Osteoblast (primary cell): ENCODE measurements around the gene NR1H4. TPM values are rescaled to one million over a fixed set of nuclear protein-coding genes. Genes with fewer than 3 reads are reported as not detected.

Experiments
- DNase-seq: peaks from one replicate; pipeline ENCODE4 v3.0.0; 2011; ENCODE audit warnings: low spot score, mixed read lengths; ENCODE audit not compliant: insufficient read length; ENCODE audit errors: missing footprints
- H2AFZ ChIP-seq: 2 replicates; pipeline ENCODE4 v1.6.0; 2011; ENCODE audit warnings: mild to moderate bottlenecking, low read length
- H3K27ac ChIP-seq: 2 replicates; pipeline ENCODE4 v1.5.1; 2011; ENCODE audit warnings: mild to moderate bottlenecking, low read depth, low read length, moderate library complexity
- H3K27me3 ChIP-seq: 2 replicates; pipeline ENCODE4 v1.6.0; 2012; ENCODE audit warnings: mild to moderate bottlenecking, control low read depth, inconsistent platforms, low read length, moderate library complexity; ENCODE audit not compliant: insufficient read depth
- H3K36me3 ChIP-seq: 2 replicates; pipeline ENCODE4 v1.5.1; 2011; ENCODE audit warnings: mild to moderate bottlenecking, low read length, control low read depth, moderate library complexity; ENCODE audit not compliant: insufficient read depth
- H3K4me1 ChIP-seq: 2 replicates; pipeline ENCODE4 v1.5.1; 2011; ENCODE audit warnings: mild to moderate bottlenecking, low read length, control low read depth, moderate library complexity; ENCODE audit not compliant: insufficient read depth
- H3K4me2 ChIP-seq: 2 replicates; pipeline ENCODE4 v1.6.0; 2011; ENCODE audit warnings: mild to moderate bottlenecking, low read length; ENCODE audit not compliant: insufficient read depth
- H3K4me3 ChIP-seq: fragments of 200-600 bp; sonication (generic); 3 replicates; pipeline ENCODE4 v1.5.1; 2012; ENCODE audit warnings: mild to moderate bottlenecking, low read length, inconsistent platforms; ENCODE audit not compliant: insufficient read depth
- H3K79me2 ChIP-seq: 2 replicates; pipeline ENCODE4 v1.6.0; 2012; ENCODE audit warnings: mild to moderate bottlenecking, low read length, control low read depth, inconsistent platforms; ENCODE audit not compliant: insufficient read depth
- H3K9me3 ChIP-seq: 2 replicates; pipeline ENCODE4 v1.5.1; 2011; ENCODE audit warnings: low read depth, low read length, control low read depth
- H4K20me1 ChIP-seq: 2 replicates; pipeline ENCODE4 v1.6.0; 2012; ENCODE audit warnings: mild to moderate bottlenecking, low read length, control low read depth; ENCODE audit not compliant: insufficient read depth
- total RNA-seq: library from RNA; depleted of rRNA; stranded (reverse); fragments of >200 nt; gene quantifications from 2 replicates; pipeline ENCODE4 v1.2.3, GENCODE V29; 2012
- TF ChIP-seq, protein P1 (sequence below): IDR thresholded peaks from 2 replicates; pipeline ENCODE4 v1.5.1; 2011; ENCODE audit warnings: mild to moderate bottlenecking, low read depth, low read length, moderate library complexity; ENCODE audit errors: extremely low read depth

NR1H4 gene
- total RNA-seq, 1 donor: not detected

- Histone ChIP-seq H3K79me2 (no peaks in the 10 kb centered on the region), H3K9me3 (no peaks in the 10 kb centered on the region), H2AFZ (no peak overlapping the region), H3K4me3 (no peak overlapping the region), H3K27me3 (no peaks in the 10 kb centered on the region), H3K36me3 (no peaks in the 10 kb centered on the region), H3K4me2 (no peak overlapping the region), H4K20me1 (no peaks in the 10 kb centered on the region), H3K4me1 (no peaks in the 10 kb centered on the region), H3K27ac (no peak overlapping the region)
- TF ChIP-seq, protein P1, sequence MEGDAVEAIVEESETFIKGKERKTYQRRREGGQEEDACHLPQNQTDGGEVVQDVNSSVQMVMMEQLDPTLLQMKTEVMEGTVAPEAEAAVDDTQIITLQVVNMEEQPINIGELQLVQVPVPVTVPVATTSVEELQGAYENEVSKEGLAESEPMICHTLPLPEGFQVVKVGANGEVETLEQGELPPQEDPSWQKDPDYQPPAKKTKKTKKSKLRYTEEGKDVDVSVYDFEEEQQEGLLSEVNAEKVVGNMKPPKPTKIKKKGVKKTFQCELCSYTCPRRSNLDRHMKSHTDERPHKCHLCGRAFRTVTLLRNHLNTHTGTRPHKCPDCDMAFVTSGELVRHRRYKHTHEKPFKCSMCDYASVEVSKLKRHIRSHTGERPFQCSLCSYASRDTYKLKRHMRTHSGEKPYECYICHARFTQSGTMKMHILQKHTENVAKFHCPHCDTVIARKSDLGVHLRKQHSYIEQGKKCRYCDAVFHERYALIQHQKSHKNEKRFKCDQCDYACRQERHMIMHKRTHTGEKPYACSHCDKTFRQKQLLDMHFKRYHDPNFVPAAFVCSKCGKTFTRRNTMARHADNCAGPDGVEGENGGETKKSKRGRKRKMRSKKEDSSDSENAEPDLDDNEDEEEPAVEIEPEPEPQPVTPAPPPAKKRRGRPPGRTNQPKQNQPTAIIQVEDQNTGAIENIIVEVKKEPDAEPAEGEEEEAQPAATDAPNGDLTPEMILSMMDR: no peak
- no peak for DNase-seq
Measured at GRCh38 chr12:100491104-100491503, 17.4 kb downstream of the NR1H4 start.

DNA sequence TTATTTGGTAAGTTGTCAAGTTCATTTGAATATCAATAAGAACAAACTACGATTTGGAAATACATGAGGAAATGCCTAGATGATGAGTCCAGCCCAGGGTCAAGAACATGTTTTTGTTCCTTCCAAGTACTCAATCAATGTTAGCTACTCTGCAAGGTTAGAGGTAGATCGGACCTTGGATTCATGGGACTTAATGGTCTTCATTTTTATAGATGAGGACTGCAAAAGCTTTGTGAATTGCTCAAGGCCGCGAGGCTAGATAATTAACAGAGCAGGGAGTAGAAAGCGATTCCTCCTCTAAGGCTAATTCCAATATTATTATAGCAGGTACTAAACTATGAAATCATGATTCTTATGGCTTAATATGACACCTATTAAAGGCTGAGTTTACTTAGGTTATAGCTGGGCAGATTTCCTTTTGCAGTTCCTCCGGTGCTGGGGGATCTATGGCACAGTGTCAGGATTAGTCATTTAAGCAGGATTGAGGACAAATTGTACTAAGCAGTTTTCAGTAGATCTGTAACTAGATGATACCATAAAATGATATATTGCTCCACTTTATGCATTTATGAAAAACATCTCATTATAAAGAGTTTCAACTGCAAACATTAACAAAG lies 19.8 kb downstream of the NR1H4 start:
- TF ChIP-seq, protein P1: no peak
- no peak for DNase-seq
- H3K9me3 ChIP-seq: no peaks in the 10 kb centered on the region
- no peaks in the 10 kb centered on the region for H3K79me2 ChIP-seq
- H3K4me3 ChIP-seq: no peak overlapping the region
- no peaks in the 10 kb centered on the region for H4K20me1 ChIP-seq
- no peak overlapping the region for H3K4me2 ChIP-seq
- H3K36me3 ChIP-seq: no peaks in the 10 kb centered on the region
- no peak overlapping the region for H2AFZ ChIP-seq
- no peaks in the 10 kb centered on the region for H3K4me1 ChIP-seq
- H3K27ac ChIP-seq: no peak overlapping the region
- no peaks in the 10 kb centered on the region for H3K27me3 ChIP-seq

- TF ChIP-seq, protein P1: no peak
- DNase-seq: no peak
- Histone ChIP-seq H3K4me2 (no peak overlapping the region), H2AFZ (no peak overlapping the region), H3K79me2 (no peaks in the 10 kb centered on the region), H3K9me3 (no peaks in the 10 kb centered on the region), H3K36me3 (no peaks in the 10 kb centered on the region), H4K20me1 (no peaks in the 10 kb centered on the region), H3K4me1 (no peaks in the 10 kb centered on the region), H3K27me3 (no peaks in the 10 kb centered on the region), H3K27ac (no peak overlapping the region), H3K4me3 (no peak overlapping the region)
Measured at GRCh38 chr12:100494026-100494425, 20.4 kb downstream of the NR1H4 start.

DNA sequence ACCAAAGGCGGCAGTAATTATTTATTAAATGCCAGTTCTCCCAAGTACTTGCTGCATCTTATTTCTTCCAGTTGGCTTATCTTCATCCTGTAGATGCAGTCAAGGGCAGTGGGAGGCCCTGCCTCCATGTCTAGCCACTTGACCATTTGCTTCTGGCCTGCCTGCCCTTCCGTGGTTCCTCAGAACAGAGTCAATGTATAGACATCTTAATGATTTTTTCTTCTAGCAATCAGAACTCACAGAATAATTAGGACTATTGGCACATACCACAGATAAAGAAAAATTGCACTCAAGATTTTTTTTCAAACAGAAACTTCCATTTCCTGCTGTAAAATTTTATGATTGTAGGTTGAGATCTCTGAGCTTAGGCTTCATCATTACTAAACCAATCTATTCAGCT lies 20.9 kb downstream of the NR1H4 start:
- H3K4me3 ChIP-seq: no peak overlapping the region
- no peak for DNase-seq
- no peak overlapping the region for H2AFZ ChIP-seq
- TF ChIP-seq, protein P1: no peak
- H3K4me2 ChIP-seq: no peak overlapping the region
- no peaks in the 10 kb centered on the region for H3K79me2 ChIP-seq
- H3K9me3 ChIP-seq: no peaks in the 10 kb centered on the region
- H3K4me1 ChIP-seq: no peaks in the 10 kb centered on the region
- H3K36me3 ChIP-seq: no peaks in the 10 kb centered on the region
- H3K27me3 ChIP-seq: no peaks in the 10 kb centered on the region
- H3K27ac ChIP-seq: no peak overlapping the region
- H4K20me1 ChIP-seq: no peaks in the 10 kb centered on the region
